ENCODE data around the gene TXLNA. TPM values are rescaled to one million over a fixed set of nuclear protein-coding genes. Genes with fewer than 3 reads are reported as not detected.

The TXLNA gene
- total RNA-seq, 1 donor from 2014 or later: 17.2 TPM

- H3K4me3 ChIP-seq: peak overlapping the region; percentile 73
These were observed 1.6 kb downstream of the TXLNA start for GRCh38 chr1:32181065-32181464.

GRCh38 chr1:32181563-32181962 lies 2.1 kb downstream of the TXLNA start:
- no peak for TF ChIP-seq CTCF (IDR thresholded peaks at IDR 0.05; ENCODE audit: borderline replicate concordance)
- peaks cover 52% of the 10 kb centered on the region for H3K36me3 ChIP-seq
- peak overlapping the region; percentile 21 for H3K27ac ChIP-seq (replicated peaks)
- no peak for DNase-seq
- no peaks in the 10 kb centered on the region for H3K27me3 ChIP-seq (ENCODE audit: low read depth)
- peaks cover 73% of the 10 kb centered on the region for H3K4me1 ChIP-seq
- intact Hi-C loops (cut with micrococcal nuclease): no loop called here
- H3K9me3 ChIP-seq (replicated peaks): no peaks in the 10 kb centered on the region
- H3K4me3 ChIP-seq: peak overlapping the region; percentile 73

More at GRCh38 chr1:32181065-32181464, 1.6 kb downstream of the TXLNA start:
- Histone ChIP-seq H3K36me3 (peaks cover 47% of the 10 kb centered on the region), H3K4me1 (peaks cover 68% of the 10 kb centered on the region), H3K27me3 (ENCODE audit: low read depth) (no peaks in the 10 kb centered on the region), H3K27ac (replicated peaks) (peak overlapping the region; percentile 96), H3K9me3 (replicated peaks) (no peaks in the 10 kb centered on the region)
- no peak for DNase-seq
- no peak for TF ChIP-seq CTCF (IDR thresholded peaks at IDR 0.05; ENCODE audit: borderline replicate concordance)
- intact Hi-C loops (cut with micrococcal nuclease): no loop called here

- H3K36me3 ChIP-seq: peaks cover 57% of the 10 kb centered on the region
- no peak for DNase-seq
- no peak overlapping the region for H3K27ac ChIP-seq (replicated peaks)
- no peaks in the 10 kb centered on the region for H3K27me3 ChIP-seq (ENCODE audit: low read depth)
- H3K9me3 ChIP-seq (replicated peaks): no peaks in the 10 kb centered on the region
- peaks cover 78% of the 10 kb centered on the region for H3K4me1 ChIP-seq
- intact Hi-C loops (cut with micrococcal nuclease): no loop called here
- H3K4me3 ChIP-seq: peak overlapping the region; percentile 73
- no peak for TF ChIP-seq CTCF (IDR thresholded peaks at IDR 0.05; ENCODE audit: borderline replicate concordance)
These were observed 2.6 kb downstream of the TXLNA start for GRCh38 chr1:32182060-32182459.

GRCh38 chr1:32184650-32185049 lies 5.2 kb downstream of the TXLNA start:
- Histone ChIP-seq H3K9me3 (replicated peaks) (no peaks in the 10 kb centered on the region), H3K4me3 (no peak overlapping the region), H3K27ac (replicated peaks) (no peak overlapping the region), H3K4me1 (peaks cover 69% of the 10 kb centered on the region), H3K36me3 (peaks cover 83% of the 10 kb centered on the region), H3K27me3 (ENCODE audit: low read depth) (no peaks in the 10 kb centered on the region)
- intact Hi-C loops (cut with micrococcal nuclease): no loop called here
- TF ChIP-seq CTCF (IDR thresholded peaks at IDR 0.05; ENCODE audit: borderline replicate concordance): no peak
- no peak for DNase-seq

- Histone ChIP-seq H3K27me3 (ENCODE audit: low read depth) (no peaks in the 10 kb centered on the region), H3K27ac (replicated peaks) (no peak overlapping the region), H3K9me3 (replicated peaks) (no peaks in the 10 kb centered on the region), H3K36me3 (peaks cover 97% of the 10 kb centered on the region), H3K4me1 (peaks cover 55% of the 10 kb centered on the region), H3K4me3 (no peak overlapping the region)
- DNase-seq: no peak
- intact Hi-C loops (cut with micrococcal nuclease): no loop called here
- no peak for TF ChIP-seq CTCF (IDR thresholded peaks at IDR 0.05; ENCODE audit: borderline replicate concordance)
These were observed 6.6 kb downstream of the TXLNA start for GRCh38 chr1:32186077-32186476.

- Histone ChIP-seq H3K4me1 (peaks cover 51% of the 10 kb centered on the region), H3K27me3 (ENCODE audit: low read depth) (no peaks in the 10 kb centered on the region), H3K9me3 (replicated peaks) (no peaks in the 10 kb centered on the region), H3K36me3 (peaks cover 97% of the 10 kb centered on the region), H3K27ac (replicated peaks) (no peak overlapping the region), H3K4me3 (no peak overlapping the region)
- no peak for TF ChIP-seq CTCF (IDR thresholded peaks at IDR 0.05; ENCODE audit: borderline replicate concordance)
- intact Hi-C loops (cut with micrococcal nuclease): no loop called here
- DNase-seq: no peak
These were observed 7.0 kb downstream of the TXLNA start for GRCh38 chr1:32186491-32186890.

Data from left ventricle myocardium inferior (tissue), 1 donor.